EL (cell line): Measurements from ENCODE around the gene TRNAU1AP.
"Not testable (repeated sequence)": the region's sequence is repeated elsewhere in the genome, so short reads cannot be mapped to it uniquely, and the experiment has no call there.

ENCODE experiments used
- DNase-seq: peaks from one replicate; pipeline ENCODE4 v3.0.0-alpha.2; 2016

Gene TRNAU1AP

GRCh38 chr1:28552758-28553663, at the start of gene TRNAU1AP:
Gene TRNAU1AP, plus strand, starts transcription at chr1:28553085. Its CDS starts 26 bp downstream, at chr1:28553111.
- DNase-seq, result peak; percentile 96

DNA sequence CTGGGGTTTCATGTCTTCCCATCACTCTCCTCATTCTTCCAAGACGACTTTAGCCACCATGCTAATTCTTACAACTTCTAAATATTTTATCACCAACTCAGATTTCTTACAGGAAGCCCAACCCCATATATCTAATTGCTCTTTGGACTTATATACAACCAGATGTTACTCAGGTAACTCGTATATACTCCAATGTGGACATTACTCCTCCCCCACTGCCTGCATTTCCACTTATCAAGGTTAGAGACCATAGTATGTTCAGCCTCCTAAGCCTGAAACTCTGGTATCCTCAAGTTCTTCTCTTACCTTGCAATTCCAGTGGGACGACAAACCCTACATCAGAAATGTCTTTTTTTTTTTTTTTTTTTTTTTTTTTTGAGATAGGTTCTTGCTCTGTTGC, 49.8 kb upstream of the TRNAU1AP start:
- no peak for DNase-seq

DNA sequence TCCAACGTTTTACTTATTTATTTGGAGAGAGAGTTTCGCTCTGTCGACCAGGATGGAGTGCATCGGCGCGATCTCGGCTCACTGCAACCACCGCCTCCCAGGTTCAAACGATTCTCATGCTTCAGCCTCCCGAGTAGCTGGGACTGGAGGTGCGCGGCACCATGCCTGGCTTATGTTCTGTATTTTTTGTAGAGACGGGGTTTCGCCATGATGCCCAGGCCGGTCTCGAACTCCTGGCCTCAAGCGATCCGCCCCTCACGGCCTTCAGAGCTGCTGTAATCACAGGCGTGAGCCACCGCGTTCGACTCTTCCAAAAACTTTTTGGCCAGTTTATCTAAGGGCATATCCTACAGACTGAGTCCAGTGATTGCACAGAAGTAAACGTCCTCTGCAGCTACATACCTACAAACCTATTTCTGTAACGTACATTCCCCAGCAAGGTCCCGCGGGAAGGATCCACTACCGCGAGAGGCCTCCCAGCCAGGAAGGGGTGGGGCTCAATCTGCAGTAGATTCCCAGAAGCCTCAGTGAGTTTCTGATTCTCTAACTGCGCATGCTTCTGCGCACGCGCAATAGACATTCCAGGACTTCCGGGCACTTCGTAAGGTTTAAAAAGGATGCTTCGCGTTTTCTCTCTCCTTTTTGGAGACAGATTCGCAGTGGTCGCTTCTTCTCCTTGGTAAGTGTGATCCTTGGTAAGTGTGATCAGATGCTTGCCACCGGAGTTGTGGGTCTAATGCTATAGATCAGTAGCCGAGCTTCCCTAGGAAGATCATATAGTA, 47.3 kb upstream of the TRNAU1AP start, which contains the start of gene RCC1:
RCC1 (plus strand) TSS at position 638 of the 782 bp plus-strand sequence. CDS start 23,824 bp downstream, outside the sequence.
- DNase-seq, result peak; percentile 99

DNA sequence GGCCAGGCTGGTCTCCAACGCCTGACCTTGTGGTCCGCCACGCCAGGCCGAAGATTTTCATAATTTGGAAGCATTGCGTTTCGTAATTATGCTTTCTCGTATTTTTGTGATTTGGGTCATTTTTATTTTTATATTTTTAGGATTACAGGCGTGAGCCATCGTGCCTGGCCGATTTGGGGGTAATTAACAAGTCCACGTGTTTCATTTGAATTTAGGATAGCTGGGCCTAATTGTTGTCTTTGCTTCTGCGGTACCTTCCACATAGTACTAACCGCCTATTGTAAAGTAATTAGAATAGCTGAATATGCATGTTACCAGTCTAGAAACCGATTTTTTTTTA, 46.0 kb upstream of the TRNAU1AP start:
- no peak for DNase-seq

DNA sequence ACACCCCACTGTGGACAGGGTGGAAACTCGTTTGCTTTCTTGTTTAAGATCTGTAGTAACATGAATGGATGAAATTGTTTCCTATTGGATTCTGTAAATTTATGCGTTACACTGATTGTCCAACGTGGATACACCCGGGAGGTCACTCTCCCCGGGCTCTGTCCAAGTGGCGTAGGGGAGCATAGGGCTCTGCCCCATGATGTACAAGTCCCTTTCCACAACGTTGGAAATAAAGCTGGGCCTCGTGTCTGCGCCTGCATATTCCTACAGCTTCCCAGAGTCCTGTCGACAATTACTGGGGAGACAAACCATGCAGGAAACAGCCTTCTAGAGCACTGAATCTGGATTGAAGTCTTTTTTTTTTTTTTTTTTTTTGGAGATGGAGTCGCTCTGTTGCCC, 45.6 kb upstream of the TRNAU1AP start:
- peak; percentile 33 for DNase-seq

GRCh38 chr1:28507646-28508434, 45.0 kb upstream of the TRNAU1AP start:
- DNase-seq, result peak; percentile 29

GRCh38 chr1:28508435-28508754, 44.5 kb upstream of the TRNAU1AP start:
- peak; percentile 55 for DNase-seq

- DNase-seq, result peak; percentile 67
These were observed 43.1 kb upstream of the TRNAU1AP start for GRCh38 chr1:28509705-28510272.

- DNase-seq, result peak; percentile 80
These were observed 42.5 kb upstream of the TRNAU1AP start for GRCh38 chr1:28510273-28510969.

DNA sequence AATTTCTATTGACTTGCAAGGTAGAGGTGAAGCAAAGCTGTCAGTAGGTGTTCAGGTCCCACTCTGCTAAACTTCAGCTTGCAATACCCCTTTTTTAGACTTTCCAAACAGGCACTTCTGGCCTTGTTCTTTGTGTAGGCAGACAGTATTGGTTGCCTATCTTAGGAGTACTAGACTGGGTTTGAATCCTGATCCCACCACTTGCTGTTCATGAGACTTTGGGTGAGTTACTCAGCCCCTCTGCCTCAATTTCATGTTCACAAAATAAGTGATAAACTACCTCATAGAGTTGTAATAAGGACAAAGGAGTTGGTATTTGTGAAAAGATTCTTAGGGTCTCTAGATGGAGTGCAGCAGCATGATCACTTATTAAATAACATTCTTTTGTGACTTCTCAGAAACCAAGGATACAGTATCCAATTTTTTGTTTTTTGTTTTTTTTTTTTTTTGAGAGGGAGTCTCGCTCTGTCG, 41.9 kb upstream of the TRNAU1AP start:
- peak; percentile 75 for DNase-seq

- DNase-seq, result peak; percentile 53
These were observed 40.8 kb upstream of the TRNAU1AP start for GRCh38 chr1:28512058-28512611.

DNA sequence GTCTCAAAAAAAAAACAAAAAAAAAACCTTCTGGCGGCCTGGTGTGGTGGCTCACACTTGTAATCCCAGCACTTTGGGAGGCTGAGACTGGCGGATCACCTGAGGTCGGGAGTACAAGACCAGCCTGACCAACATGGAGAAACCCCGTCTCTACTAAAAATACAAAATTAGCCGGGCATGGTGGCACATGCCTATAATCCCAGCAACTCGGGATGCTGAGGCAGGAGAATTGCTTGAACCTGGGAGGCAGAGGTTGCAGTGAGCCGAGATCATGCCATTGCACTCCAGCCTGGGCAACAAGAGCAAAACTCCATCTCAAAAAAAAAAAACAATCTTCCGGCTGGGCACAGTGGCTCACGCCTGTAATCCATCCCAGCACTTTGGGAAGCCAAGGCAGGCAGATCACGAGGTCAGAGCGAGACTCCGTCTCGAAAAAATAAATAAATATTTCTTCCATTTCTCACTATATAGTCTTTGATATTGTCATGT, 38.4 kb upstream of the TRNAU1AP start:
- DNase-seq, result peak; percentile 22

- DNase-seq, result peak; percentile 28
These were observed 36.3 kb upstream of the TRNAU1AP start for GRCh38 chr1:28516518-28516956.

DNA sequence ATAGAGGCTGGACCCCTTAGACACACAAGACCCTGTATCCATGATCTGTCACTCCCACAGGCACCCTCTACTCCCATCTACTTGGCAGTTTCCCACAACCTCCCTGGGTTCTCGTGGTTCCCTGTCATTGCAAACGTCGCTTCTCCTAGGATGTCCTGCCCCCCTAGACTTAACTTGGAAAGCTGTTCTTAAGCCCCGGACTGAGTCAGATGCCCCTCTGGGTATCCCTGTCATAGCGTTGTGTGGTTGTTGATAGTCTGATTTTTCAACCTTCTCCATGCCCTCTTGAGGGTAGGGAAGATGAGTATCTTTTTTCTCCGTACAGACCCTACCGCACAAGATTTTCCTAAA, 35.3 kb upstream of the TRNAU1AP start:
- DNase-seq, result no peak

DNA sequence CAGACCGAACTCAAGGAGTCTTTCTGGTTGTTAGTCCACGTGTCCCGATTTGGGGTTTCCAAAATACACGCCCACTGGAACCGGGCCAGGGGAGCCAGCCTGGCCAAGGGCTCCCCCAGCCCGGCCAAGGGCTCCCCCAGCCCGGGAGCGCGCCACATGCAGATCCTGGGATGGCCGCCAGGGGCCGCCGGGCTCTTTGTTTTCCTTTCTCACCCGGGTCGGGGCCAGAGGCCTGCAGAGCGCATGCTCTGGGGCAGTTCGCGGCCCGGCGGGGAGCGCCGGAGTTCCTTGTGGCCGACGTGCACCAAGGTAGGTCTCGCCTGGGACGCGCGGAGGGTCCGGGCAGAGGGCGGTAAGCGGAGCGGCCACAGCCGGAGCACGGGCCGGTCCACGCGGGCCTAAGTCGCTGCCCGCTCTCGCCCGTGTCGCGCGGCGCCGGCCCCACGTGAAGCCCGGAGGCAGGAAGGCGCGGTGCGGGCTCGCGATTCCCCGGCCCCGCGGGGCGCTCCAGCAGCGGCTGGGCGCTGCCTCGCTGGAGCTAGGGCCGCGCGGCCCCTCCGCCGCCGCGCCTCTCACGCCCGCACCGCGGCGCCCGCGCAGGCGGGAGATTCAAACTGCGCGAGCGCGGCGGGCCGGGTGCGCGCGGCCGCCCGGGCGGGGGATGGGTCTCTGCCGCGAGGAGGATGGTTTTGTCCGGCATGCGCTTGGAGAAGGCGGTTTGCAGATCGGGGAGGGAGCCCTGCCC, 34.7 kb upstream of the TRNAU1AP start:
- DNase-seq, result peak; percentile 89

- peak; percentile 51 for DNase-seq
These were observed 34.0 kb upstream of the TRNAU1AP start for GRCh38 chr1:28518745-28519341.

- DNase-seq, result no peak
These were observed 32.7 kb upstream of the TRNAU1AP start for GRCh38 chr1:28519946-28520725.

GRCh38 chr1:28520796-28521195, 32.1 kb upstream of the TRNAU1AP start:
- not testable (repeated sequence) for DNase-seq

DNA sequence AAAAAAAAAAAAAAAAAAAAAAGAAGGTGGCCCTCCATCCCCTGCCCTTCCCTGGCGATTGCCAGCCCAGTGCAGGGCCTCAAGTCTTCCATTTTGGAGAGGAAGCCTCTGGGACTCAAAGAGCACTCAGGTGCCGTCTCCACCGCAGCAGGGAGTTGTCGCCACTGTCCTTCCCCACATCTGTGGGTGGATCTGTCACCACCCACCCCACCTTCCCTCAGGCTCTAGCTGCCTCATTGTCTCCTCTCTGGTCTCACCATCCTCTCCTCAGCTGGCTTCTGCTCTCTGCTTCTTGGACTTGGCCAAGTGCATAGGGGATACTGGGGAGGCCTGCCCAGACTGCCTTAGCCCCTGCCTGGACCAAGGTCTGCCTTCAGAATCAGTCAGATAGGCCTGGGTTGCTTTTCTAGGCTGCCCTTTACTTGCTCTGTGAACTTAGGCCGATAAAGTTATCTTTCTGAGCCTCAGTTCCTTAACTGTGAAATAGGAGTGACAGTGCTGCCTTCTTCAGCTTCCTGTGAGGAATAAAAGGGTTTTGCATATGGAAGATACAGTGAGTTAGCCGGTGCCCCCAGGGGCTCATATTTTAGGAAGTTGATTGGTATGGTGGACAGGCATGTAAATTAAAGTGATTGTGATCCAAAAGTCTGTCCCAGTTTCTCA, 31.3 kb upstream of the TRNAU1AP start:
- no peak for DNase-seq
